ENCODE data around the gene DIP2C. TPM values are rescaled to one million over a fixed set of nuclear protein-coding genes. Genes with fewer than 3 reads are reported as not detected.
"Not testable (repeated sequence)": the region's sequence is repeated elsewhere in the genome, so short reads cannot be mapped to it uniquely, and the experiment has no call there.

The DIP2C gene
- total RNA-seq, 1 donor from 2014 or later = 0.53 TPM

- Histone ChIP-seq H3K4me3 (ENCODE audit: low read depth, low read length) (no peak overlapping the region), H3K36me3 (ENCODE audit: control insufficient read depth, insufficient read depth, low read length) (no peaks in the 10 kb centered on the region), H3K27me3 (ENCODE audit: control insufficient read depth, insufficient read depth, low read length) (no peaks in the 10 kb centered on the region)
- FAIRE-seq (peak; percentile 72), DNase-seq (ENCODE audit: low read depth) (no peak)
- no peak for TF ChIP-seq CTCF (IDR thresholded peaks at IDR 0.05; ENCODE audit: insufficient read depth, low read length, severe bottlenecking)
These were observed 103.3 kb downstream of the DIP2C start for GRCh38 chr10:586151-586550.

GRCh38 chr10:585502-585901 is 104.0 kb downstream of the DIP2C start:
- no peaks in the 10 kb centered on the region for H3K27me3 ChIP-seq (ENCODE audit: control insufficient read depth, insufficient read depth, low read length)
- no peak for DNase-seq (ENCODE audit: low read depth)
- no peak overlapping the region for H3K4me3 ChIP-seq (ENCODE audit: low read depth, low read length)
- TF ChIP-seq CTCF (IDR thresholded peaks at IDR 0.05; ENCODE audit: insufficient read depth, low read length, severe bottlenecking) = no peak
- FAIRE-seq = no peak
- no peaks in the 10 kb centered on the region for H3K36me3 ChIP-seq (ENCODE audit: control insufficient read depth, insufficient read depth, low read length)

- H3K4me3 ChIP-seq (ENCODE audit: low read depth, low read length); H3K36me3 ChIP-seq (ENCODE audit: control insufficient read depth, insufficient read depth, low read length); FAIRE-seq; H3K27me3 ChIP-seq (ENCODE audit: control insufficient read depth, insufficient read depth, low read length); DNase-seq (ENCODE audit: low read depth): not testable (repeated sequence)
These were observed 104.8 kb downstream of the DIP2C start for GRCh38 chr10:584497-585290.

- DNase-seq (ENCODE audit: low read depth) (no peak), FAIRE-seq (no peak)
- H3K4me3 ChIP-seq (ENCODE audit: low read depth, low read length) = no peak overlapping the region
- H3K36me3 ChIP-seq (ENCODE audit: control insufficient read depth, insufficient read depth, low read length) = no peaks in the 10 kb centered on the region
- no peak for TF ChIP-seq CTCF (IDR thresholded peaks at IDR 0.05; ENCODE audit: insufficient read depth, low read length, severe bottlenecking)
- no peaks in the 10 kb centered on the region for H3K27me3 ChIP-seq (ENCODE audit: control insufficient read depth, insufficient read depth, low read length)
These were observed 106.0 kb downstream of the DIP2C start for GRCh38 chr10:583433-583832.

GRCh38 chr10:581776-582330 is 107.6 kb downstream of the DIP2C start:
- DNase-seq (ENCODE audit: low read depth) (no peak), FAIRE-seq (no peak)
- Histone ChIP-seq H3K27me3 (ENCODE audit: control insufficient read depth, insufficient read depth, low read length) (no peaks in the 10 kb centered on the region), H3K36me3 (ENCODE audit: control insufficient read depth, insufficient read depth, low read length) (no peaks in the 10 kb centered on the region), H3K4me3 (ENCODE audit: low read depth, low read length) (no peak overlapping the region)
- TF ChIP-seq CTCF (IDR thresholded peaks at IDR 0.05; ENCODE audit: insufficient read depth, low read length, severe bottlenecking) = no peak

- DNase-seq (ENCODE audit: low read depth) (peak; percentile 63), FAIRE-seq (no peak)
- TF ChIP-seq CTCF (IDR thresholded peaks at IDR 0.05; ENCODE audit: insufficient read depth, low read length, severe bottlenecking) = no peak
- Histone ChIP-seq H3K27me3 (ENCODE audit: control insufficient read depth, insufficient read depth, low read length) (no peaks in the 10 kb centered on the region), H3K36me3 (ENCODE audit: control insufficient read depth, insufficient read depth, low read length) (no peaks in the 10 kb centered on the region), H3K4me3 (ENCODE audit: low read depth, low read length) (no peak overlapping the region)
These were observed 108.7 kb downstream of the DIP2C start for GRCh38 chr10:580778-581177.

Data from bronchial epithelial cell (primary cell).